GM23338 (cell line): ENCODE measurements around the gene TMEM106C. TPM values are rescaled to one million over a fixed set of nuclear protein-coding genes. Genes with fewer than 3 reads are reported as not detected.
A peak's percentile ranks its signal among the peaks of the same experiment; 100 is the strongest.

Source experiments
- ATAC-seq: fragments of 200-7000 bp; cut with Tn5 transposase; 3 replicates; pipeline ENCODE4 v1.9.1; 2020
- DNase-seq: peaks from one replicate; pipeline ENCODE4 v3.0.0-alpha.2; 2015; ENCODE audit warnings: low spot score
- H2AFZ ChIP-seq: fragments of 200-600 bp; sonication (generic); 2 replicates; pipeline ENCODE4 v1.8.0; 2016; ENCODE audit warnings: antibody characterized with exemption, mild to moderate bottlenecking, moderate library complexity
- H3F3A ChIP-seq: fragments of 200-600 bp; sonication (generic); replicated peaks from 2 replicates; pipeline ENCODE4 v1.8.0; 2017; ENCODE audit warnings: antibody characterized with exemption, mixed run types, low read depth
- H3K27ac ChIP-seq: fragments of 200-600 bp; sonication (generic); 2 replicates; pipeline ENCODE4 v1.6.1; 2016; ENCODE audit warnings: low read depth
- H3K27me3 ChIP-seq: fragments of 200-600 bp; sonication (generic); 2 replicates; pipeline ENCODE4 v1.8.0; 2016; ENCODE audit warnings: mild to moderate bottlenecking, mixed run types, moderate library complexity; ENCODE audit not compliant: insufficient read depth
- H3K36me3 ChIP-seq: fragments of 200-600 bp; sonication (generic); 2 replicates; pipeline ENCODE4 v1.8.0; 2016; ENCODE audit warnings: mild to moderate bottlenecking; ENCODE audit not compliant: insufficient read depth
- H3K4me1 ChIP-seq: fragments of 200-600 bp; sonication (generic); 2 replicates; pipeline ENCODE4 v1.8.0; 2016; ENCODE audit warnings: mild to moderate bottlenecking, moderate library complexity; ENCODE audit not compliant: insufficient read depth
- H3K4me2 ChIP-seq: fragments of 200-600 bp; sonication (generic); 2 replicates; pipeline ENCODE4 v1.7.1; 2017; ENCODE audit warnings: mixed run types
- H3K4me3 ChIP-seq: fragments of 200-600 bp; sonication (generic); 2 replicates; pipeline ENCODE4 v1.6.1; 2016; ENCODE audit warnings: mixed run types
- H3K79me2 ChIP-seq: fragments of 200-600 bp; sonication (generic); replicated peaks from 2 replicates; pipeline ENCODE4 v1.8.0; 2017; ENCODE audit warnings: mild to moderate bottlenecking; ENCODE audit not compliant: insufficient read depth
- H3K9me2 ChIP-seq: fragments of 200-600 bp; sonication (generic); 2 replicates; pipeline ENCODE4 v1.8.0; 2017; ENCODE audit not compliant: insufficient read depth
- H4K20me1 ChIP-seq: fragments of 200-600 bp; sonication (generic); replicated peaks from 2 replicates; pipeline ENCODE4 v1.8.0; 2017; ENCODE audit warnings: mild to moderate bottlenecking; ENCODE audit not compliant: insufficient read depth
- H3K27ac Mint-ChIP-seq: 2 replicates; pipeline ENCODE4 v1.8.0; 2020; ENCODE audit warnings: inconsistent platforms, mild to moderate bottlenecking, moderate library complexity, mixed read lengths
- H3K27me3 Mint-ChIP-seq: 3 replicates; pipeline ENCODE4 v1.8.0; 2022; ENCODE audit warnings: low read depth, mild to moderate bottlenecking, moderate library complexity, mixed read lengths, inconsistent platforms; ENCODE audit not compliant: insufficient read depth, poor library complexity
- H3K36me3 Mint-ChIP-seq: 3 replicates; pipeline ENCODE4 v1.8.0; 2021; ENCODE audit warnings: low read depth, mild to moderate bottlenecking, inconsistent platforms, moderate library complexity, mixed read lengths
- H3K4me1 Mint-ChIP-seq: 3 replicates; pipeline ENCODE4 v1.8.0; 2020; ENCODE audit warnings: mild to moderate bottlenecking, inconsistent platforms, mixed read lengths
- H3K4me3 Mint-ChIP-seq: 3 replicates; pipeline ENCODE4 v1.8.0; 2021; ENCODE audit warnings: moderate library complexity, mild to moderate bottlenecking, inconsistent platforms, mixed read lengths
- H3K9me3 Mint-ChIP-seq: 3 replicates; pipeline ENCODE4 v1.8.0; 2020; ENCODE audit warnings: moderate library complexity, mild to moderate bottlenecking, inconsistent platforms, mixed read lengths
- CREB1 ChIP-seq: fragments of 250-450 bp; sonication (Bioruptor Pico); IDR thresholded peaks from 2 replicates; pipeline ENCODE4 v1.5.0; 2020; ENCODE audit warnings: low read depth, mild to moderate bottlenecking, moderate library complexity
- EZH2 ChIP-seq: fragments of 200-600 bp; sonication (generic); IDR thresholded peaks from one replicate; pipeline ENCODE4 v1.8.0; 2017; ENCODE audit warnings: antibody characterized with exemption, mild to moderate bottlenecking, low read depth; ENCODE audit not compliant: unreplicated experiment
- EZH2phosphoT487 ChIP-seq: fragments of 200-600 bp; sonication (generic); IDR thresholded peaks from one replicate; pipeline ENCODE4 v1.8.1; 2018; ENCODE audit warnings: antibody characterized with exemption; ENCODE audit not compliant: unreplicated experiment
- JUNB ChIP-seq: IDR thresholded peaks from one replicate; pipeline ENCODE4 v1.6.1; 2016; ENCODE audit warnings: antibody characterized with exemption; ENCODE audit not compliant: unreplicated experiment
- NANOG ChIP-seq: IDR thresholded peaks from 2 replicates; pipeline ENCODE4 v1.6.1; 2016; ENCODE audit warnings: antibody characterized with exemption, borderline replicate concordance
- POLR2AphosphoS5 ChIP-seq: IDR thresholded peaks from 2 replicates; pipeline ENCODE4 v1.6.1; 2016; ENCODE audit warnings: antibody characterized with exemption, low read depth
- STAT1 ChIP-seq: IDR thresholded peaks from one replicate; pipeline ENCODE4 v1.6.1; 2016; ENCODE audit warnings: antibody characterized with exemption; ENCODE audit not compliant: unreplicated experiment
- ZNF114 ChIP-seq: fragments of 250-450 bp; sonication (Bioruptor Pico); IDR thresholded peaks from 2 replicates; pipeline ENCODE4 v1.5.0; 2020; ENCODE audit warnings: mild to moderate bottlenecking, moderate library complexity
- ZNF331 ChIP-seq: fragments of 250-450 bp; sonication (Bioruptor Pico); IDR thresholded peaks from 2 replicates; pipeline ENCODE4 v1.5.0; 2020; ENCODE audit warnings: low read depth, mild to moderate bottlenecking, moderate library complexity
- polyA plus RNA-seq: library from polyadenylated mRNA; unstranded; fragments of >200 nt; fragmentation: Nextera tagmentation; extraction: Ambion mirVana; gene quantifications from 2 replicates; pipeline ENCODE4 v1.2.1, GENCODE V29; 2016
- total RNA-seq: library from RNA; depleted of rRNA; stranded (reverse); fragments of >200 nt; shearing (Covaris generic); gene quantifications from 2 replicates; pipeline ENCODE4 v1.2.3, GENCODE V29; 2014
- TF ChIP-seq, protein P1 (sequence below): IDR thresholded peaks from 2 replicates; pipeline ENCODE4 v1.6.1; 2016; ENCODE audit warnings: antibody characterized with exemption
- TF ChIP-seq, protein P2 (sequence below), 2 experiments: fragments of 200-600 bp in 1 of 2; sonication (generic) in 1 of 2; conservative IDR thresholded peaks; 2 replicates each; pipeline versions ENCODE4 v1.5.1 to v1.6.1; 2016 to 2017; ENCODE audit warnings: antibody characterized with exemption in 2 of 2, low read depth in 2 of 2, mild to moderate bottlenecking in 2 of 2, moderate library complexity in 1 of 2
- TF ChIP-seq, protein P3 (sequence below): fragments of 250-450 bp; sonication (Bioruptor Pico); IDR thresholded peaks from 2 replicates; pipeline ENCODE4 v1.5.0; 2020; ENCODE audit warnings: mild to moderate bottlenecking, moderate library complexity
- TF ChIP-seq, protein P4 (sequence below): IDR thresholded peaks from one replicate; pipeline ENCODE4 v1.6.1; 2018; ENCODE audit warnings: antibody characterized with exemption; ENCODE audit not compliant: unreplicated experiment

TMEM106C gene
- total and polyA plus RNA-seq, 2 experiments from 2014 or later: 43.5 to 83.7 TPM

DNA sequence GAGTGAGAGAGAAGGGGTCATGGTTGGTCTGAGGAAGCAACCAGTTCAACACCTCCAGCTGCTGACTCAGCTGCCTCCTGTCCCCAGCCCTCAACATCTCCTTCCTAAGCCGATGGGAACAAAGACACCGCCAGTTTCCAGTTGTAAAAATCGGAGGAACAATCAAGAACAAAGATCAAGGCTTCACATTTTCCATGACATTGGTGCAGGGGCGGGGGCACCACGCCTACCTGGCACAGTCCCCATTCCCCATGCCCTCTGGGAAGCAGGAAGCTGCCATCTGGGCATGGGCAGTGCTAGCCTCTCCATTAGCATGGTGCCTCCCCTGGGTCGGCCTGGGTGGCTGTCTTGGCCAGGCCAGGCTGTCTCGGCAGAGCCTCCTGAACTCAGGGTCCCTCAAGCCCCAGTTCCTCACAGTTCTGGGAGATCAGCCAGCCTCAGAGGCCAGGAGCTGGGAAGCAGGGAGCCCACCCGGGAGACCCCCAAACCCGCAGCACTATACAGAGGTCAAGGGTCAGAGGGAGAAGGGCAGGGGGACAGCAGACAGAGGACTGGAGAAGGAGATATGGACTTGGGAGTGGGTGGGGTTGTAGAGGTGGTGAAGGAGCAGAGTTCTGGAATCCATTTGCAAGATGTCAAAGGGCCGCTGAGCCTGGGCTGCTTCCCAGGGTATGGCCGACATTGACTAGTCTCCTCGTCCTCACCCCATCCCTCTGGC is 19.6 kb upstream of the TMEM106C start:
- no peak overlapping the region for H3K4me2 ChIP-seq
- Mint-ChIP-seq H3K4me3 (no peak overlapping the region), H3K9me3 (no peaks in the 10 kb centered on the region), H3K27me3 (peaks cover 31% of the 10 kb centered on the region), H3K4me1 (peaks cover 27% of the 10 kb centered on the region), H3K27ac (no peak overlapping the region), H3K36me3 (no peaks in the 10 kb centered on the region; the same call in 2 of the 3 replicates)
- H3K27me3 ChIP-seq: peaks cover 20% of the 10 kb centered on the region; the same call in 1 of the 2 replicates
- no peaks in the 10 kb centered on the region for H4K20me1 ChIP-seq
- TF ChIP-seq EZH2phosphoT487 (no peak), STAT1 (no peak), POLR2AphosphoS5 (no peak), CREB1 (CRISPR knock-in tag) (no peak), JUNB (no peak), EZH2 (no peak), ZNF114 (no peak), NANOG (no peak), ZNF331 (CRISPR knock-in tag) (no peak)
- TF ChIP-seq, protein P1, sequence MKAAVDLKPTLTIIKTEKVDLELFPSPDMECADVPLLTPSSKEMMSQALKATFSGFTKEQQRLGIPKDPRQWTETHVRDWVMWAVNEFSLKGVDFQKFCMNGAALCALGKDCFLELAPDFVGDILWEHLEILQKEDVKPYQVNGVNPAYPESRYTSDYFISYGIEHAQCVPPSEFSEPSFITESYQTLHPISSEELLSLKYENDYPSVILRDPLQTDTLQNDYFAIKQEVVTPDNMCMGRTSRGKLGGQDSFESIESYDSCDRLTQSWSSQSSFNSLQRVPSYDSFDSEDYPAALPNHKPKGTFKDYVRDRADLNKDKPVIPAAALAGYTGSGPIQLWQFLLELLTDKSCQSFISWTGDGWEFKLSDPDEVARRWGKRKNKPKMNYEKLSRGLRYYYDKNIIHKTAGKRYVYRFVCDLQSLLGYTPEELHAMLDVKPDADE: no peak
- TF ChIP-seq, protein P2, sequence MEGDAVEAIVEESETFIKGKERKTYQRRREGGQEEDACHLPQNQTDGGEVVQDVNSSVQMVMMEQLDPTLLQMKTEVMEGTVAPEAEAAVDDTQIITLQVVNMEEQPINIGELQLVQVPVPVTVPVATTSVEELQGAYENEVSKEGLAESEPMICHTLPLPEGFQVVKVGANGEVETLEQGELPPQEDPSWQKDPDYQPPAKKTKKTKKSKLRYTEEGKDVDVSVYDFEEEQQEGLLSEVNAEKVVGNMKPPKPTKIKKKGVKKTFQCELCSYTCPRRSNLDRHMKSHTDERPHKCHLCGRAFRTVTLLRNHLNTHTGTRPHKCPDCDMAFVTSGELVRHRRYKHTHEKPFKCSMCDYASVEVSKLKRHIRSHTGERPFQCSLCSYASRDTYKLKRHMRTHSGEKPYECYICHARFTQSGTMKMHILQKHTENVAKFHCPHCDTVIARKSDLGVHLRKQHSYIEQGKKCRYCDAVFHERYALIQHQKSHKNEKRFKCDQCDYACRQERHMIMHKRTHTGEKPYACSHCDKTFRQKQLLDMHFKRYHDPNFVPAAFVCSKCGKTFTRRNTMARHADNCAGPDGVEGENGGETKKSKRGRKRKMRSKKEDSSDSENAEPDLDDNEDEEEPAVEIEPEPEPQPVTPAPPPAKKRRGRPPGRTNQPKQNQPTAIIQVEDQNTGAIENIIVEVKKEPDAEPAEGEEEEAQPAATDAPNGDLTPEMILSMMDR (conservative IDR thresholded peaks at IDR 0.05; ENCODE audit: low read depth in 2 of 2): no peak
- TF ChIP-seq, protein P3, sequence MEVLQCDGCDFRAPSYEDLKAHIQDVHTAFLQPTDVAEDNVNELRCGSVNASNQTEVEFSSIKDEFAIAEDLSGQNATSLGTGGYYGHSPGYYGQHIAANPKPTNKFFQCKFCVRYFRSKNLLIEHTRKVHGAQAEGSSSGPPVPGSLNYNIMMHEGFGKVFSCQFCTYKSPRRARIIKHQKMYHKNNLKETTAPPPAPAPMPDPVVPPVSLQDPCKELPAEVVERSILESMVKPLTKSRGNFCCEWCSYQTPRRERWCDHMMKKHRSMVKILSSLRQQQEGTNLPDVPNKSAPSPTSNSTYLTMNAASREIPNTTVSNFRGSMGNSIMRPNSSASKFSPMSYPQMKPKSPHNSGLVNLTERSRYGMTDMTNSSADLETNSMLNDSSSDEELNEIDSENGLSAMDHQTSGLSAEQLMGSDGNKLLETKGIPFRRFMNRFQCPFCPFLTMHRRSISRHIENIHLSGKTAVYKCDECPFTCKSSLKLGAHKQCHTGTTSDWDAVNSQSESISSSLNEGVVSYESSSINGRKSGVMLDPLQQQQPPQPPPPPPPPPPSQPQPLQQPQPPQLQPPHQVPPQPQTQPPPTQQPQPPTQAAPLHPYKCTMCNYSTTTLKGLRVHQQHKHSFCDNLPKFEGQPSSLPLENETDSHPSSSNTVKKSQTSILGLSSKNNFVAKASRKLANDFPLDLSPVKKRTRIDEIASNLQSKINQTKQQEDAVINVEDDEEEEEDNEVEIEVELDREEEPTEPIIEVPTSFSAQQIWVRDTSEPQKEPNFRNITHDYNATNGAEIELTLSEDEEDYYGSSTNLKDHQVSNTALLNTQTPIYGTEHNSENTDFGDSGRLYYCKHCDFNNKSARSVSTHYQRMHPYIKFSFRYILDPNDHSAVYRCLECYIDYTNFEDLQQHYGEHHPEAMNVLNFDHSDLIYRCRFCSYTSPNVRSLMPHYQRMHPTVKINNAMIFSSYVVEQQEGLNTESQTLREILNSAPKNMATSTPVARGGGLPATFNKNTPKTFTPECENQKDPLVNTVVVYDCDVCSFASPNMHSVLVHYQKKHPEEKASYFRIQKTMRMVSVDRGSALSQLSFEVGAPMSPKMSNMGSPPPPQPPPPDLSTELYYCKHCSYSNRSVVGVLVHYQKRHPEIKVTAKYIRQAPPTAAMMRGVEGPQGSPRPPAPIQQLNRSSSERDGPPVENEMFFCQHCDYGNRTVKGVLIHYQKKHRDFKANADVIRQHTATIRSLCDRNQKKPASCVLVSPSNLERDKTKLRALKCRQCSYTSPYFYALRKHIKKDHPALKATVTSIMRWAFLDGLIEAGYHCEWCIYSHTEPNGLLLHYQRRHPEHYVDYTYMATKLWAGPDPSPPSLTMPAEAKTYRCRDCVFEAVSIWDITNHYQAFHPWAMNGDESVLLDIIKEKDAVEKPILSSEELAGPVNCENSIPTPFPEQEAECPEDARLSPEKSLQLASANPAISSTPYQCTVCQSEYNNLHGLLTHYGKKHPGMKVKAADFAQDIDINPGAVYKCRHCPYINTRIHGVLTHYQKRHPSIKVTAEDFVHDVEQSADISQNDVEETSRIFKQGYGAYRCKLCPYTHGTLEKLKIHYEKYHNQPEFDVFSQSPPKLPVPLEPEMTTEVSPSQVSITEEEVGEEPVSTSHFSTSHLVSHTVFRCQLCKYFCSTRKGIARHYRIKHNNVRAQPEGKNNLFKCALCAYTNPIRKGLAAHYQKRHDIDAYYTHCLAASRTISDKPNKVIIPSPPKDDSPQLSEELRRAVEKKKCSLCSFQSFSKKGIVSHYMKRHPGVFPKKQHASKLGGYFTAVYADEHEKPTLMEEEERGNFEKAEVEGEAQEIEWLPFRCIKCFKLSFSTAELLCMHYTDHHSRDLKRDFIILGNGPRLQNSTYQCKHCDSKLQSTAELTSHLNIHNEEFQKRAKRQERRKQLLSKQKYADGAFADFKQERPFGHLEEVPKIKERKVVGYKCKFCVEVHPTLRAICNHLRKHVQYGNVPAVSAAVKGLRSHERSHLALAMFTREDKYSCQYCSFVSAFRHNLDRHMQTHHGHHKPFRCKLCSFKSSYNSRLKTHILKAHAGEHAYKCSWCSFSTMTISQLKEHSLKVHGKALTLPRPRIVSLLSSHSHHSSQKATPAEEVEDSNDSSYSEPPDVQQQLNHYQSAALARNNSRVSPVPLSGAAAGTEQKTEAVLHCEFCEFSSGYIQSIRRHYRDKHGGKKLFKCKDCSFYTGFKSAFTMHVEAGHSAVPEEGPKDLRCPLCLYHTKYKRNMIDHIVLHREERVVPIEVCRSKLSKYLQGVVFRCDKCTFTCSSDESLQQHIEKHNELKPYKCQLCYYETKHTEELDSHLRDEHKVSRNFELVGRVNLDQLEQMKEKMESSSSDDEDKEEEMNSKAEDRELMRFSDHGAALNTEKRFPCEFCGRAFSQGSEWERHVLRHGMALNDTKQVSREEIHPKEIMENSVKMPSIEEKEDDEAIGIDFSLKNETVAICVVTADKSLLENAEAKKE: no peak
- TF ChIP-seq, protein P4, sequence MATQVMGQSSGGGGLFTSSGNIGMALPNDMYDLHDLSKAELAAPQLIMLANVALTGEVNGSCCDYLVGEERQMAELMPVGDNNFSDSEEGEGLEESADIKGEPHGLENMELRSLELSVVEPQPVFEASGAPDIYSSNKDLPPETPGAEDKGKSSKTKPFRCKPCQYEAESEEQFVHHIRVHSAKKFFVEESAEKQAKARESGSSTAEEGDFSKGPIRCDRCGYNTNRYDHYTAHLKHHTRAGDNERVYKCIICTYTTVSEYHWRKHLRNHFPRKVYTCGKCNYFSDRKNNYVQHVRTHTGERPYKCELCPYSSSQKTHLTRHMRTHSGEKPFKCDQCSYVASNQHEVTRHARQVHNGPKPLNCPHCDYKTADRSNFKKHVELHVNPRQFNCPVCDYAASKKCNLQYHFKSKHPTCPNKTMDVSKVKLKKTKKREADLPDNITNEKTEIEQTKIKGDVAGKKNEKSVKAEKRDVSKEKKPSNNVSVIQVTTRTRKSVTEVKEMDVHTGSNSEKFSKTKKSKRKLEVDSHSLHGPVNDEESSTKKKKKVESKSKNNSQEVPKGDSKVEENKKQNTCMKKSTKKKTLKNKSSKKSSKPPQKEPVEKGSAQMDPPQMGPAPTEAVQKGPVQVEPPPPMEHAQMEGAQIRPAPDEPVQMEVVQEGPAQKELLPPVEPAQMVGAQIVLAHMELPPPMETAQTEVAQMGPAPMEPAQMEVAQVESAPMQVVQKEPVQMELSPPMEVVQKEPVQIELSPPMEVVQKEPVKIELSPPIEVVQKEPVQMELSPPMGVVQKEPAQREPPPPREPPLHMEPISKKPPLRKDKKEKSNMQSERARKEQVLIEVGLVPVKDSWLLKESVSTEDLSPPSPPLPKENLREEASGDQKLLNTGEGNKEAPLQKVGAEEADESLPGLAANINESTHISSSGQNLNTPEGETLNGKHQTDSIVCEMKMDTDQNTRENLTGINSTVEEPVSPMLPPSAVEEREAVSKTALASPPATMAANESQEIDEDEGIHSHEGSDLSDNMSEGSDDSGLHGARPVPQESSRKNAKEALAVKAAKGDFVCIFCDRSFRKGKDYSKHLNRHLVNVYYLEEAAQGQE: no peak
- no peak overlapping the region for H3K4me3 ChIP-seq
- H3K79me2 ChIP-seq: no peaks in the 10 kb centered on the region
- ATAC-seq (no peak), DNase-seq (no peak)
- H3K9me2 ChIP-seq: no peaks in the 10 kb centered on the region
- H3K27ac ChIP-seq: no peak overlapping the region
- no peaks in the 10 kb centered on the region for H3F3A ChIP-seq
- H3K36me3 ChIP-seq: no peaks in the 10 kb centered on the region
- peaks cover 13% of the 10 kb centered on the region for H3K4me1 ChIP-seq
- peak overlapping the region; percentile 23; the same call in 1 of the 2 replicates for H2AFZ ChIP-seq
